HepG2 (cell line): Measurements from ENCODE around the gene TMED6. TPM values are rescaled to one million over a fixed set of nuclear protein-coding genes. Genes with fewer than 3 reads are reported as not detected.

Experiments
- FOXC1 ChIP-seq: sonication (generic); formaldehyde crosslinking; IDR thresholded peaks from 2 replicates; pipeline ENCODE4 v1.8.0; 2022; ENCODE audit warnings: mild to moderate bottlenecking, missing genetic modification reagents, borderline replicate concordance
- GABPA ChIP-seq, 2 experiments: IDR thresholded peaks; 2 replicates each; pipeline ENCODE4 v1.6.1; 2011 to 2016; ENCODE audit warnings: low read depth in 2 of 2, low read length in 1 of 2, missing biosample characterization in 1 of 2, missing genetic modification characterization in 1 of 2
- MAZ ChIP-seq, 2 experiments: sonication (generic) in 1 of 2; formaldehyde crosslinking in 1 of 2; IDR thresholded peaks; 2 replicates each; pipeline versions ENCODE4 v1.5.0 to v1.6.1; 2012 to 2020; ENCODE audit warnings: low read depth in 2 of 2, mild to moderate bottlenecking in 2 of 2, borderline replicate concordance in 1 of 2, improper control_type of control experiment in 1 of 2, low read length in 1 of 2, missing genetic modification reagents in 1 of 2, moderate library complexity in 1 of 2
- MEIS1 ChIP-seq: sonication (generic); formaldehyde crosslinking; IDR thresholded peaks from 2 replicates; pipeline ENCODE4 v1.9.0; 2021; ENCODE audit warnings: mild to moderate bottlenecking, missing genetic modification reagents, moderate library complexity, borderline replicate concordance
- MXI1 ChIP-seq: IDR thresholded peaks from 3 replicates; pipeline ENCODE4 v1.6.1; 2012; ENCODE audit warnings: low read depth, low read length, inconsistent platforms, borderline replicate concordance
- YEATS4 ChIP-seq: sonication (generic); formaldehyde crosslinking; IDR thresholded peaks from 2 replicates; pipeline ENCODE4 v1.4.0; 2020; ENCODE audit warnings: missing genetic modification reagents, borderline replicate concordance
- ZFP37 ChIP-seq: sonication (generic); formaldehyde crosslinking; IDR thresholded peaks from 2 replicates; pipeline ENCODE4 v1.4.0; 2020; ENCODE audit warnings: missing genetic modification reagents, borderline replicate concordance
- ZNF264 ChIP-seq: sonication (generic); formaldehyde crosslinking; IDR thresholded peaks from 2 replicates; pipeline ENCODE4 v1.4.0; 2020; ENCODE audit warnings: missing genetic modification reagents
- ZNF446 ChIP-seq: sonication (generic); formaldehyde crosslinking; IDR thresholded peaks from 2 replicates; pipeline ENCODE4 v1.5.0; 2020; ENCODE audit warnings: mild to moderate bottlenecking, missing genetic modification reagents
- ZNF549 ChIP-seq: sonication (generic); formaldehyde crosslinking; IDR thresholded peaks from 2 replicates; pipeline ENCODE4 v1.5.0; 2020; ENCODE audit warnings: missing genetic modification reagents
- ZNF597 ChIP-seq: sonication (generic); formaldehyde crosslinking; IDR thresholded peaks from 2 replicates; pipeline ENCODE4 v1.5.0; 2020; ENCODE audit warnings: missing genetic modification reagents
- ZNF772 ChIP-seq: sonication (generic); formaldehyde crosslinking; IDR thresholded peaks from 2 replicates; pipeline ENCODE4 v1.5.0; 2020; ENCODE audit warnings: mild to moderate bottlenecking, missing genetic modification reagents
- polyA plus RNA-seq, 8 experiments: library from polyadenylated mRNA; depleted of rRNA in 3 of 8; stranded (reverse) in 7 of 8; unstranded in 1 of 8; fragments of >200 nt; fragmentation: Illumina TruSeq in 4 of 8; extraction: Trizol in 4 of 8; gene quantifications; 2 replicates each; pipeline versions ENCODE4 v1.2.1 to v1.2.3, GENCODE V29; 2011 to 2016; ENCODE audit warnings: low read depth in 4 of 8, missing spikeins in 1 of 8, mixed read lengths in 1 of 8; ENCODE audit not compliant: insufficient read depth in 1 of 8
- total RNA-seq, 5 experiments: library from RNA; depleted of rRNA; stranded (reverse); fragments of >200 nt; fragmentation: Illumina TruSeq; extraction: Trizol; gene quantifications; 2 replicates each; pipeline ENCODE4 v1.2.3, GENCODE V29; 2016; ENCODE audit warnings: low read depth in 1 of 5
- TF ChIP-seq, protein P1 (sequence below): sonication (generic); formaldehyde crosslinking; IDR thresholded peaks from 2 replicates; pipeline ENCODE4 v1.4.0; 2020; ENCODE audit warnings: mild to moderate bottlenecking, missing genetic modification reagents
- TF ChIP-seq, protein P2 (sequence below): sonication (generic); formaldehyde crosslinking; IDR thresholded peaks from 2 replicates; pipeline ENCODE4 v1.5.1; 2020; ENCODE audit warnings: missing genetic modification reagents, mild to moderate bottlenecking, borderline replicate concordance
- TF ChIP-seq, protein P3 (sequence below): sonication (generic); formaldehyde crosslinking; IDR thresholded peaks from 2 replicates; pipeline ENCODE4 v1.8.0; 2022; ENCODE audit warnings: missing genetic modification reagents, low read depth, mild to moderate bottlenecking, borderline replicate concordance
- TF ChIP-seq, protein P4 (sequence below), 2 experiments: sonication (generic) in 1 of 2; formaldehyde crosslinking in 1 of 2; IDR thresholded peaks; 2 replicates each; pipeline versions ENCODE4 v1.4.0 to v1.6.1; 2016 to 2020; ENCODE audit warnings: borderline replicate concordance in 1 of 2, low read depth in 1 of 2, mild to moderate bottlenecking in 1 of 2, missing genetic modification reagents in 1 of 2

Gene TMED6
- total and polyA plus RNA-seq, 2 of the 13 experiments (the other 11 are each of a cell fraction or from before 2014, with no cell fraction given), result 9.8 to 14.4 TPM

DNA sequence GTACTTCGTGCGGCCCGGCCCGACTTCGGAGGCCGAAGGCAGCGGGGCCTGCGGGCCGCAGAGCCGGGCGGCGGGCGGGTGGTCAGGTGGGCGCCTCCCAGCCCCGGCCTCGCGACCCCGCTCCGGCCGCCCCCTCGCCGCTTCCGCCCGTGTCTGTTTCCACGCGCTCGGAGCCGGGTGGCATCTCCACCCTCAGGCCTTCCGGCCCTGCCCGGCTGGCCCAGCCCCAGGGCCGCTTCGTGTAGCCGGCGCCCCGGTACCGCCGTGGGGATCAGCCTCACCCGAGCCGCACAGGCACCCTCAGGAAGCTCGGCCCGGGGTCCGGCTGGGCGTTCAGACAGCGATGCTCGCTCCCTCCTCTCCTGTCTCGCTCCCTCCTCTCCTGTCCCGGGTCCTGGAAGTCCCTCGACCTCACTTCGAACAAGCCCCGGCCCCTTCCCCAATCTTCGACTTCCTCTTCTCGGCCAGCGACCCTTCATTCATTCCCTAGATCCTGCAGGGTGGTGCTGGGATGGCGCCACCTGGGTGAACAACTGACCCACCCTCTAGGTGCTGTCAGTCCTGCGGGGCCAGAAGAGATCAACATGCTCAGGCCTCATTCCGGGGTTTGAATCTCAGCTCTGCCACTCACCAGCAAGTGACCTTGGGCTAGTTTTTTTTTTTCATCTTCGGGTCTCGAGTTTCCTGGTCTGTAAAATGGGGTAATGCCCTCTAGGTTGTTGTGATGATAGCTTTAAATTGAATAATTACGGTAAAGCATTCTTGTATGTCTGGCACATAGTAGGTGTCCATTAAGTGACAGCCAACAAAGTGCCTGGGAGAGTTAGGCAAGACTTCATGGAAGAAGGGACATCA, 39.8 kb downstream of the TMED6 start (continued):
- TF ChIP-seq, protein P1, sequence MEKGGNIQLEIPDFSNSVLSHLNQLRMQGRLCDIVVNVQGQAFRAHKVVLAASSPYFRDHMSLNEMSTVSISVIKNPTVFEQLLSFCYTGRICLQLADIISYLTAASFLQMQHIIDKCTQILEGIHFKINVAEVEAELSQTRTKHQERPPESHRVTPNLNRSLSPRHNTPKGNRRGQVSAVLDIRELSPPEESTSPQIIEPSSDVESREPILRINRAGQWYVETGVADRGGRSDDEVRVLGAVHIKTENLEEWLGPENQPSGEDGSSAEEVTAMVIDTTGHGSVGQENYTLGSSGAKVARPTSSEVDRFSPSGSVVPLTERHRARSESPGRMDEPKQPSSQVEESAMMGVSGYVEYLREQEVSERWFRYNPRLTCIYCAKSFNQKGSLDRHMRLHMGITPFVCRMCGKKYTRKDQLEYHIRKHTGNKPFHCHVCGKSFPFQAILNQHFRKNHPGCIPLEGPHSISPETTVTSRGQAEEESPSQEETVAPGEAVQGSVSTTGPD (CRISPR knock-in tag), result no peak
- TF ChIP-seq YEATS4 (CRISPR knock-in tag) (peak; percentile 13; the same call in 1 of the 2 replicates), ZNF446 (peak; percentile 44; the same call in 1 of the 2 replicates), ZNF772 (CRISPR knock-in tag) (0 out of 2 replicates have a peak, but pooled peaks have one; percentile 6), MEIS1 (CRISPR knock-in tag) (0 out of 2 replicates have a peak, but pooled peaks have one; percentile 50), GABPA (IDR thresholded peaks at IDR 0.05; ENCODE audit: low read depth, low read length) (no peak; the same call in 1 of the 2 replicates), GABPA (CRISPR knock-in tag; IDR thresholded peaks at IDR 0.05; ENCODE audit: low read depth) (peak; percentile 62), ZNF264 (CRISPR knock-in tag) (peak; percentile 46; the same call in 1 of the 2 replicates), ZNF597 (CRISPR knock-in tag) (no peak), FOXC1 (peak; percentile 72; the same call in 1 of the 2 replicates), MAZ (IDR thresholded peaks at IDR 0.05; ENCODE audit: borderline replicate concordance, low read depth, low read length) (no peak), MAZ (CRISPR knock-in tag; IDR thresholded peaks at IDR 0.05; ENCODE audit: low read depth) (peak; percentile 60), MXI1 (peak; percentile 66; the same call in 2 of the 3 replicates), ZNF549 (CRISPR knock-in tag) (no peak), ZFP37 (CRISPR knock-in tag) (no peak; the same call in 1 of the 2 replicates)
- TF ChIP-seq, protein P2, sequence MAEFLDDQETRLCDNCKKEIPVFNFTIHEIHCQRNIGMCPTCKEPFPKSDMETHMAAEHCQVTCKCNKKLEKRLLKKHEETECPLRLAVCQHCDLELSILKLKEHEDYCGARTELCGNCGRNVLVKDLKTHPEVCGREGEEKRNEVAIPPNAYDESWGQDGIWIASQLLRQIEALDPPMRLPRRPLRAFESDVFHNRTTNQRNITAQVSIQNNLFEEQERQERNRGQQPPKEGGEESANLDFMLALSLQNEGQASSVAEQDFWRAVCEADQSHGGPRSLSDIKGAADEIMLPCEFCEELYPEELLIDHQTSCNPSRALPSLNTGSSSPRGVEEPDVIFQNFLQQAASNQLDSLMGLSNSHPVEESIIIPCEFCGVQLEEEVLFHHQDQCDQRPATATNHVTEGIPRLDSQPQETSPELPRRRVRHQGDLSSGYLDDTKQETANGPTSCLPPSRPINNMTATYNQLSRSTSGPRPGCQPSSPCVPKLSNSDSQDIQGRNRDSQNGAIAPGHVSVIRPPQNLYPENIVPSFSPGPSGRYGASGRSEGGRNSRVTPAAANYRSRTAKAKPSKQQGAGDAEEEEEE (CRISPR knock-in tag), result no peak
- TF ChIP-seq, protein P3, sequence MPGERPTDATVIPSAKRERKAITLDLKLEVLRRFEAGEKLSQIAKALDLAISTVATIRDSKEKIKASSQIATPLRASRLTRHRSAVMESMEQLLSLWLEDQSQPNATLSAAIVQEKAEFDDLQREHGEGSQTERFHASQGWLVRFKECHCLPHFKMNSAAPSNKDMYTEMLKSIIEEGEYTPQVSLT, result no peak
- TF ChIP-seq, protein P4, sequence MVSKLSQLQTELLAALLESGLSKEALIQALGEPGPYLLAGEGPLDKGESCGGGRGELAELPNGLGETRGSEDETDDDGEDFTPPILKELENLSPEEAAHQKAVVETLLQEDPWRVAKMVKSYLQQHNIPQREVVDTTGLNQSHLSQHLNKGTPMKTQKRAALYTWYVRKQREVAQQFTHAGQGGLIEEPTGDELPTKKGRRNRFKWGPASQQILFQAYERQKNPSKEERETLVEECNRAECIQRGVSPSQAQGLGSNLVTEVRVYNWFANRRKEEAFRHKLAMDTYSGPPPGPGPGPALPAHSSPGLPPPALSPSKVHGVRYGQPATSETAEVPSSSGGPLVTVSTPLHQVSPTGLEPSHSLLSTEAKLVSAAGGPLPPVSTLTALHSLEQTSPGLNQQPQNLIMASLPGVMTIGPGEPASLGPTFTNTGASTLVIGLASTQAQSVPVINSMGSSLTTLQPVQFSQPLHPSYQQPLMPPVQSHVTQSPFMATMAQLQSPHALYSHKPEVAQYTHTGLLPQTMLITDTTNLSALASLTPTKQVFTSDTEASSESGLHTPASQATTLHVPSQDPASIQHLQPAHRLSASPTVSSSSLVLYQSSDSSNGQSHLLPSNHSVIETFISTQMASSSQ (IDR thresholded peaks at IDR 0.05; ENCODE audit: low read depth), result no peak
- TF ChIP-seq, protein P4 (CRISPR knock-in tag; IDR thresholded peaks at IDR 0.05; ENCODE audit: borderline replicate concordance), result peak; percentile 39; the same call in 1 of the 2 replicates
